Suppressor macrophage treated with lipopolysaccharide for 1 hour (primary cell): Measurements from ENCODE around the gene GASK1B.

Source experiments
- DNase-seq, 3 donors: peaks; one replicate each; pipeline ENCODE4 v3.0.0-alpha.2; 2020 to 2022

GASK1B gene

DNA sequence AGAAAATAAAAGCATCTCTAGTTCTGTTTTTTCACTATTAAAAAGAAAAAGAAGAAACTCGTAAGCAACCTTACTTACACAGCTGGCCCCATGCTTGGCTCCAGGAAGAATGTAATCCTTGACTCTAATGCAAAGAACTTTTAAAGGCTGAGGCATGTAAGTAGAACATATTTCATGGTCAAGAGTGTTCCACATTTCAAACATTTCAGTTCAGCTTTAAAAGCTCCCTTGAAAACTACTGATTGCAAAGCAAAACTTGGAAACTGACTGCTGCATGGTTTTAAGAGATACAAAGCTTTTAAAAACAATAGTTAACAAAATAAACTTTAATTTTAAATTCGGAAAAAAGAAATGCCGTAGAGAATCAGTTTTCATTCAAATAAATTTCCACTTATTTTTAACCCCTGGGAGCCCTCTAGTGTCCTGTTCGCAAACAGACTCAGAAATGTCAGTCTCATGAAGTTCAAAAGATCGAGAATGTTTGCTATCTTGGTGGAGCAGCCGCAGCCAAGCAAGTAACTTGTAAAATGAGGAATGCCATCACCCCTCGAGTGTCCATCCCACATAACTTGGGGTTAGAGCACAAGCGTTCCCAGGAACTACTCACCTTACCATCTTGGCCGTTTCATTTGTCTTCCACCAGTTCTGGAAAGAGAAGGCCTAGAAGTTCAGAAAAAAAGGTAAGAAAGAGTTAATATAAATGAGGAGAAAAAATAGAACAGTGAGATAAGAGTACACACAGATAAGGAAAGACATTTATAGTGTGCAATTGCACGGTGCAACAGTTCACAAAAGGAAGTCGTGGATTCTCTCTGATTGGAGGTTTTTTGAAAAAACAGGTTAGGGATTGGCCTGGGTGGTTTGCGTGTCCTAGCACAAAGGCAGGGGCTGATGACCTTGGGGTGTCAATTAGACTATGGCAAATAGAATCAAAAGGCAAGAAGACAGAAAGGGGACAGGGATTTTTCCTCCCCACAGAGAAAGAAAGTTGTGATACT lies at the start of gene GASK1B:
GASK1B (minus strand) TSS at position 765 of the 998 bp plus-strand sequence. CDS start 1,650 bp downstream, outside the sequence.
- DNase-seq = peak; percentile 72 to 82 (median 77)

DNA sequence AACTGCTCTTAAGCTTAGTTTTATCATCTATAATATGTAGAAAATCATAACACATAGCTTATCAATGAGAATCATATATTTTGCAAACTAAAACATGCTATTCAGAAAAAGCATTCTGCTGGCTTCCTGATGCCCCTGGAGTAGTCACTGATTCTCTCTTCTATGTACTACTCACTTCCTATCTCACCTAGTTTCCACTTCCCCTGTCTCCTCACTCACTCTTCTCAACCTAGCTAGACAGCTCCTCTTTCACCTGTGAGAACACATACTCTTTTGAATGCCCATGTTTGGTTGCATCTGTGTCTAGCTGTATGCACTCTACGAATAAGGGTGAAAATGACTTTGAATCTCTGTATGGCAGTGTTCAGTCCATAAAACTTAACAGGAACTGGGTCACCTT lies 46.8 kb upstream of the GASK1B start:
- no peak for DNase-seq

DNA sequence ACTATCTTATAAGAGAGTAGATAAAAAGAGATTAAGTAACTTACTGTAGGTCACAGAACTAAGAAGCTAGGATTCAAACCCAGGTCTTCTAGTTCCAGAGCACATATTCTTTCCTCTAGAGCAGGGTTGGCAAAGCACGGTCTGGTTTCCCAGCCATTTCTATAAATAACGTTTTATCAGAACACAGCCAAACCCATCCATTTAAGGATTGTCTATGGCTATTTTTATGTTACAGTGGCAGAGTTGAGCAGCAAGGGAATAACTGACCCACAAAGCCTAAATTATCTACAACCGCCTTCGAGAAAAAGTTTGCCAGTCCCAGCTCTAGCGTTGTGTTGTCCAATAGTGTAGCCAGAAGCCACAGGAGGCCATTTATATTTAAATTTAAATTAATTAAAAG lies 44.9 kb upstream of the GASK1B start:
- no peak for DNase-seq

DNA sequence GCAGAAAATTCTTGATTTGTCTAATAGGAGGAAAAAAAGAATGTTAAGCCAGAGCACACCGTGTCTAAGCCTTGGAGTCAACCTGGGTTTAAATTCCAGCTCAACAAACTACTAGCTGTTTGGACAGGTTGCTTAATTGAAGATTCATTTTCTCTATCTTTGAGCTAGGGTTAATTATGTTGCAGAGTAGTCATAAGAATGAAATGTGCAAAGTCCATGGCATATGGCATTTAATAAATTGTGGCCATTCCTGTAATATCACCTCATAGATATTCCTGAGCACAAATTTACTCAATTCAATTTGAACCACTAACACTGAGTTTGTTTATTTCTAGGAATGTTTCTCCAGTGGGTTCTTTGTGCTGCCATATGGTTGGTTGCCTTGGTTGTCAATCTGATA lies 42.0 kb upstream of the GASK1B start:
- DNase-seq = no peak

DNA sequence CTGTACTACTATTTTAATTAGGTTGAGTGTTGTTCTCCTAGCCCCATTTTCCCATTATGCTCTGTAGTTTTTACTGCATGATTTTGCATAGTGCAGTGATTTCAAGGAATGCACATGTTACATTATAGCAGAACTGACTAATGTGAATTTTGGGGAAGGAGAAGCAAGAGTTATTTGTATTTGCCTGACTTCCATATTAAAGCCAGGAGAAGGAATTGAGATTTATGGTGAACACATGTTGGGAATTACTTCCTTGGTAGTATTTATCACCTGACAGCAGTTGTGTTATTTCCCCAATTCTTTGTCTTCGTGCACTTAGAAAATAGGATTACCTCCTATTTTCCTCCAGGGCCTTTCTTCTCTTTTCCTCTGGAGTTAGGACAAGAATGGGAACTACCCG lies 40.6 kb upstream of the GASK1B start:
- DNase-seq = peak; percentile 10 to 63 (median 50)

DNA sequence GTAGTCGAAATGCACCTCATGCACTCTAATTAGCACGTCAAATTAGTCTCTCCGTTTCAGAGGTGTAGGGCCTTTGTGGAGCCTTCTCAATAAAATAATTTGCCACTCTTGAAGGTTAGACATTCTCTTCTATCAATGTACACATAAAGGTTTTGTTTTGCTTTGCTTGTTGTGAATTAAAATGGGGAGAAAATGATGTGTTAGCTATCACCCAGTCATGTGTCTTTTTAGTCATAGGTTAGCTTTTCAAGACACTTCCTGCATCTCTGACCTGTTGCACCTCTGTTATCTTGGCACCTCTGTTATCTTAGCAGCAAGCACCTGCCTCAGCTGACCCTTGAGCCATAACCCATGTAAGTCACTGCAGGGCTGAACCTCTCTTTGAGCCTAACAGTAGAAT lies 38.4 kb upstream of the GASK1B start:
- DNase-seq = no peak

DNA sequence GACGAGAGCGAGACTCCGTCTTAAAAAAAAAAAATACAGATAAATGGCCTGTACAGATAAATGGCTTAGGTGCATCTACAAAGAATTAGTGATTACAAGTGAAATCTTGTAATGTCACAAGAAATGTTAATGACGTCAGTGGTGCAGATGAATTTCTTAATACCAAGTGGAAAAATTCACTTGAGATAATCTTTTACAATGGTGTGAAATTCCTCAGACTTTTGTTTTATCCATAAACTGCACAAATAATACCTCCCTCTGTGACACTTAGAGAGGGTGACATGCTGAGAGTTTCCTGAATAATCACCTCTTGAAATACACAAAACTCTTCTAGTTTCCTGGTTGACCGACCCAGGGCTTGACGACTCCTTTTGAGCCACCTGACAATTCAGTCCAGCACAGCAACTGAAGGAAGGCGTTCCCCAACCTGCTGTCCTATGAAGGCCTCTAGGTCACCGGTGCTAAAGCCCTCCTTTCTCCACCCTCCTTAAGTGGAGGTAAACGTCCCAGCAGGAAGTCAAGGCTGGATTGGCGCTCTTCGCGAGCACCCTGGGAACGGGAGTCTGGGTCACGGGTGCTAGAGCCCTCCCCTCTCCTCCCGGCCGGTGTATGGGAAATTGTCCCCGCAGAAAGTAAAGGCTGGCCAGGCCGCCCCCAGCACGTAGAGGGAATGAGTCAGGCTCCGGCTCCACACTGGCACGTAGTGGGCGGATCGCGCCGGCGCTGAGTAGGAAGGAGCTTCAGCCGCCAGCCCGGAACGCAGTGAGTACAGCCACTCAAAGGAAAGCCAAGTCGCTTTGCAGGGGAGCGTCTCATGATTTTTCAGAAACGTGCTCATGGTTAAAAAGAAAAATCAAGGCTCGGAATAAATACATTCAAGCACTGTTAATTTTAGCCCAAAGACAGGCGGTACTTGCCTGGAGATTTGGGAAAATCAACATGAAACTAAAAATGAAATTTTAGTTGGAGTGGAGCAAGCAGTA lies 37.3 kb upstream of the GASK1B start, which contains the start of gene TMEM144:
TMEM144 (plus strand) TSS at position 662 of the 983 bp plus-strand sequence. CDS start 2,182 bp downstream, outside the sequence.
- DNase-seq = peak; percentile 94 to 95 (median 95)

DNA sequence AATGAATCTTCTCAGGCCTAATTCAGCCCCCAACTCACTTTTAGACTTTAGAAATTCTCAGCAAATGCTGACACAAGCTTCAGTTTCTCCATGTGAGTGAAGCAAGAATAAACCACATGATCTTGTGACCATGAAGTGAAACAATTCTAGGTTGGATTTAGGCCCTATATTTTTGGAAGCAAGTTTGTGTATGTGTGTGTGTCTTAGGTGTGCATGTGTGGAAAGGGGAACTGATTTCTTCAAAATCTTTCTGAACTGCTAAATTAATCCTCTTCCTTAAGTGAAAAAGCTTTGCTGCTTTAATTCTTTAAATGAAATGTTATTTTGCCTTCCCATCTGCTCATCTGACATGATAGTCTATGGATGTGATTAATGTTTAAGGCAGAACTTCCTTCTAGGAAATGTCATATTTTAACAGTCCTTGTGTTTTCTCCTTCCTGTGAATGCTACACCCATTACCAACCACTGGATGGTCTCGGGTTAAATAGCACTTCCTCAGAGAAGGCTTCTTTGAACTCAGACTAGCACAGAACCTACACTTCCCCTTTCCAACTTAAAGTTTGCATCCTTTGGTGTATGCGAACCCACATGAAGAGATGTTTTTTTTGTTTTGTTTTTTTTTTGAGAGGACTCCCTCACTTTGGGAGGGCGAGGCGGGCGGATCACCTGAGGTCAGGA lies 36.3 kb upstream of the GASK1B start:
- peak; percentile 64 to 86 (median 81) for DNase-seq

DNA sequence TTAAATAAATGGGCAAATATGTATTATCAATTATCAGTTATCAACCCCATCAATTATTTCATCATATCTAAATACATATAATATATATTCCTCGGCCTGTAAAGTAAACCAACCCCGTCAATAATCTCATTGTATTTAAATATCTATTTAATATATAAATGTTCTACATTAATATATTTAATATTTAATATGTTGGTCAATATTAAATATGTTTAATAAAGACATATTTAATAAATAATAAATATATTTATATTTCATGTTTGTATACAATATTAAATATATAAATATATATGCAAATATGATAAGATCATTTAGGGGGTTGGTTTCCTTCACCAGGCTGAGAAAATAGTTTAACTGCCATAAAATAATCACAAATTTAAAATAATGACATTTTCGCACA lies 31.1 kb upstream of the GASK1B start:
- no peak for DNase-seq

DNA sequence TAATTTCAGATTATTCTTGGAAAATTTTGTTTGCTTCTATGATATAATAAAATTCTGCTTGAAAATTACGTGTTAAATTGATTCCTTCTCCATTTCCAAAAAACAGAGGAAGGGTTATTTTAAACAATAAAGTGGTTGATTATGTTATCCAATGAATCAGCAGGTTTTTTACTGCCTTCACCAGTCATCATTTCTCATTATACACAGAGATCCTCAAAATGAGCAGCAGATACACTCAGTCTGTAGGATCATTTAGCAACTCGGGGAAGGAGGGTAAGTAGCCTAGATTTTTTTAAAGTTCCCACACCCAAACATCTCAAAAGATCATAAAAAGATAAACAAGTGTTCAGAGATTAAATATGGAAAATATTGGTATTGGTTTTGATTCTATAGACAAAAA lies 30.6 kb upstream of the GASK1B start:
- DNase-seq = peak; percentile 31 to 69 (median 51)

DNA sequence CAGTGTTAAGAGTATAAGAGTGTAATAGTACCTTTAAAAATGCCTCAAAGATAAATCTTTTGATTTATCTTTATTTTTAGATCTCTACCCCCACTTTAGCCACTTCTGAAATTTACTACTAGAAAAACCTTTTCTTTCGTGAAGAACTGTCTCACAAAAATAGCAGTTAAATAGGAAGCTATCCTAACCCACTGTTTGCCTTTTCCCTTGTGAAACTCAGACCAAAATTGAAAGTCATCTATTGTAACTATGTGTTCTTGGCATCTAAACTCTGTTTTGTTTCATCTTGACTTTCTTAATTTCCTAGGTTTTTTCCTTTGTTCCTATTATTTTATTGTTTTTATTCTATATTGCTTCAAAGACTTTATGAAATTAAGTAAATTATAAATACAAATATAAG lies 29.7 kb upstream of the GASK1B start:
- DNase-seq = peak; percentile 13 to 48 (median 43)

DNA sequence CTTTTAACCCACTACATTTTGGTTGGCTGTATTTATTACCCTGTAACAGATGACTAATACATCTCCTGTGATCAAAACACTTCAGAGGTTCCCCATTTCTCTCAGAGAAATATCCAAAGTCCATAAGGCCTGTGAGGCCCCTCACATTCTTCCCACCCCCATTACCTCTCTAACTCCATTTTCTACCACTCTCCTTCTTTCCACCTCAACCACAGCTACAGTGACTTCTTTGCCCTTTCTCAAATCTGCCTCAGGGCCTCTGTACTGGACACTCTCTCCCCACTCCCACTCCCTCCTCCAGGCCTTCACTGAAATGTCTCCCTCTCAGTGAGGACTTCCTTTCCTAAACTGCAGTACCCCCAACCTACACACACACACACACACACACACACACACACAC lies 29.1 kb upstream of the GASK1B start:
- DNase-seq = peak; percentile 48 to 61 (median 56)

DNA sequence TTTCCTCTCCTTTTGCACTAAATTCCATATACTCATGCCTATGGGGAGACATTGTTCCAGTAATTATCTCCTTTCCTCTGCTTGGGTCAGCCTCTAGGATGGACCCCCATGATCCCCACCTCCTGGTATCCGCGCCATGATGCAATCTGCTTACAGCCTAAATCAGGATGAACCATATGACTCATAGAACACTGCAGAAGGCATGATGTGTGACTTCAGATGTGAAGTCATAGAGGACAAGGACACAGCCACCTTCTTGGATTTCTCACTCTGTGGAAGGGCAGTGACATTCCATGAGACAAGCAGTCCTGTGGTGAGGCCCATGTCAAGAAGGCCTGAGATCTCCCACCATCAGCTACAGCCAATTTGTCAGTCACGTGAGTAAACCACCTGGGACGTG lies 28.5 kb upstream of the GASK1B start:
- peak; percentile 30 to 44 (median 43) for DNase-seq

DNA sequence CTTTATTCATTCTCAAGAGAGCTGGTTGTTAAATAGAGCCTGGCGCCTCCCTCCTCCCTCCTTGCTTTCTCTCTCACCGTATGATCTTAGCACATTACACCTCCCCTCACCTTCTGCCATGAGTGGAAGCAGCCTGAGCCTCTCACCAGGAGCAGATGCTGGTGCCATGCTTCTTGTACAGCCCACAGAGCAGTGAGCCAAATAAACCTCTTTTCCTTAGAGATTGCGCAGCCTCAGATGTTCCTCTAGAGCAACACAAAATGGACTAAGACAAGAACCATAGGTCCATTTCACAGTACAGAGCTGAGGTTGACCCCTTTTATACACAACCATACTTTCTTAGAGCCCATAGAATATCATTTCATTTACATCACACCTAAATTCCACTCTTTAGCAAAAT lies 27.4 kb upstream of the GASK1B start:
- DNase-seq = no peak

DNA sequence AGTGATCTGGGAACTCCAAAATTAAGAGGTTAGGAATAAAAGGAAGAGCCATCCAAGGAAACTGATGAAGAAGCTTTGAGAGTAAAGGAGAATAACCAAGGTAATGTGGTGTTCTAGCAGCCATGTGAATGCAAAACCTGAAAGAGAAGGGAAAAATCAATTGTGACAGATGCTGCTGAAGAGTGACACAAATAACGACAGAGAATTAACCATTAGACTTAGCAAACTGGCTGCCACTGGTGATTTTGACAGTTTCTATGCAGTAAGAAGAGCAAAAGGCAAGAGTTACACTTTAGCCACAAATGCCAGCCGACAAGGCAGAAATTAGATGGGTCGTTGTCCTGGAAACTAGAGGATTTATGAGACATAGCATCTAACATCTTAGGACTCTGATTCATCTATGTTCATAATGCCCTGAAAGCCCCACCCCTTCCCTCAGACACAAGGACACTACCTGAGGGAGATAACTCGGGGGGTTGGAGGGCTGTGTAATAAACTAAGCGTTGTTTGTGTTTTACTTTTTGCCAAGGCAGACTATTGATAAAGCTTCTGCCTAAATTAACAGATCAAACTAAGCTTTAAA lies 24.5 kb upstream of the GASK1B start:
- no peak for DNase-seq

DNA sequence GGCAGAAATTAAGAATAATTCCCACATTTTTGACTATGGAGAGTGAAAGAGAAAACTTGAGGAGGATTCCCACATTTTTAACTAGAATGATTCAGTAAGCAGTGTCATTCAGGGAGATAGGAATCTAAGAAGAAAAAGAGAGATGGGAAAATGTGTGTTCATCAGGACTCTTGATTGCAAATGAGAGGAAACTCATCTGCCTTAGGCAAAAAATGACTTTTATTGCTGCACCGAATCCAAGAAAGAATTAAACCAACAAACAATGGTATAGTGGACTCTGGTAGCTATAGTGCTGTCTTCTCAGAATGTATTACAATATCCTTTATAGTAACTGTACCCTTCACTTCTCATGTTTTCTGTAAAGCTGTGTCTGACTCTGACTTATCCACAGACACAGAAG lies 22.5 kb upstream of the GASK1B start:
- no peak for DNase-seq

DNA sequence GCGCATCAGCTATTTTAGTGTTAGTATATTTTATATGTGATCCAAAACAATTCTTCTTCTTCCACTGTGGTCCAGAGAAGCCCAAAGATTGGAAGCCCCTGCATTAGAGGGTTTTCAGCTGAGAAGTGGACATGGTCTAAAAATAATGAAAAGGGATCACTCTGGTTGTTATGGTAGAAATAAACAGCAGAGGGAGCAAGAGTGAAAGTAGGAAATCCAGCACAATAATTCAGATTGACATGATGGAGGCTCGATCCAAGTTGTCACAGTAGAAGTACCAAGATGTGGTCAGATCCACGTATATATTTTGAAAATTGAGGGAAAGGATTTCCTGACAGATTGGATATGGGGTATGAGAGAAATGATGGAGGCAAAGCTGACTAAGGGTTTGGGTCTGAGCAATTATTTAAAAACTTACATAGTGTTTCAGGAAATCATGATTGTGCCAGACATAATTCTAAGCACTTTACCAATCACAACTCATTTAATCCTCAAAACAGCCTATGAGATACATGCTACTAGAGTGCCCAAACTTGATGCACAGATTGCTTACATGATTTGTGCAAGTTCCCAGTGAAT lies 20.4 kb upstream of the GASK1B start:
- DNase-seq = peak; percentile 56 to 76 (median 71)

DNA sequence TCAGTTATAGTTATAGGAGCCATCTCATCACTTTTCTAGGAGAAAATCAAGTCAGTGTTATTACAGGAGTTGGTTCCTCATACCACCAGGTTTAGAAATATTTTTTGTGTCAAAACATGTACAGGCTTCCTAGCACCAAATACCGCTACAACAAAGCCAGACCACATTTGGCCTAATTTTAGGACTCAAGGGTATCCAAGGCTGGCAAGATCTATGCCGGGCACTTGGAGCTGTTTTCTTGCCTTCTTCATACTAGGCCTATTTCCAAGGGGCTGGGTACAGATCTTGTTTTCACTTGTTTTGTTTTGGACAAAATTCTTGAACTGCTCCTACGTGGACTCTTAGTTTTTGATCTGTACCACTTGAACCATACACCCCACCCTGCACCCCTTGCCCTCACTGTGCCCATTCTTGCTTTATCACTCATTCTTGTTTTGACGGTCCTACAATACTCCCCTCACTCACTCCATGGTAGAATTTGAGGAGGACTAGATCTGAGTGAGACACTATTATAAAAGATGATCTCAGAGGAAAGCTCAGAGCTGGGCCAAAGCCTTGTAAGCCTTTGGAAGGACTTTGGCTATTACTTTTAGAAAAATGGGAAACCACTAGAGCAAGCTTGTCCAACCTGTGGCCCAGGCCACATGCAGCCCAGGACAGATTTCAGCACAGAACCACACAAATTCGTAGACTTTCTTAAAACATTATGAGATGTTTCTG lies 19.8 kb upstream of the GASK1B start:
- no peak for DNase-seq

DNA sequence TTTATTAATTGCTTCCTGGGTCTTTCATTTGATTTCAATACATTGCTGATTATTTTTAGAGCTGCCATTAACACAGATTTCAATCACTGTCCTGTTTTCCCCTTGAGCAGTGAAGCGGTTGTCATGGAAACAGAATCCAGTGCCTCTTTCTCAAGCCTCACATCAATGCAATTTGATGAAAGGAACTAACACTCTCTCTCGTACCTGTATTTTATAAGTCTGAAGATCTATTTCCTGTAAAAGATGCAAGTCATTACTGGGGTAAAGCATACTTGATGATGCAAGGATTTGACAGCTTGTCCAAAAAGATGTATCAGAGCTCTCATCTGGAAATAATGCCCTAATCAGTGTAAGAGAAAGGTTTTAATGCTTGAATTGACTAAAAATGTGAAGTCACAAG lies 17.9 kb upstream of the GASK1B start:
- no peak for DNase-seq

DNA sequence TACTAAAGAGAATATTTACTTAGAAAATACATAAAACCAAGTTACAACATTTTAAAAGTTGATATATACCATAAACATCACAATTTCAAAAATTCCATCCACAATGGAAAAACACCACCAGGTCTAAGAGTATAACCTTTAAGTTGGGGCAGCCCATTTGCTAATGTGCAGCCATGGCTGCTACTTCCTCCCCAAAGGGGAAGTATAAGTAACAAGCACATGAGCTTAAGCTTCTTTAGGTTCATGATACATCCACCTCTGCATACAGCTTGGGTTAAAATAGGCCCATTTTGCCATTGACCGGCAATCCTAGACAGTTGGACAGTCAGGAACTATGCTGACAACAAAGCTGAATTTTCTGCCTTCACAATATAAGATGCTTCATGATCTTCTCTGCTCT lies 16.6 kb upstream of the GASK1B start:
- peak; percentile 35 to 56 (median 51) for DNase-seq

DNA sequence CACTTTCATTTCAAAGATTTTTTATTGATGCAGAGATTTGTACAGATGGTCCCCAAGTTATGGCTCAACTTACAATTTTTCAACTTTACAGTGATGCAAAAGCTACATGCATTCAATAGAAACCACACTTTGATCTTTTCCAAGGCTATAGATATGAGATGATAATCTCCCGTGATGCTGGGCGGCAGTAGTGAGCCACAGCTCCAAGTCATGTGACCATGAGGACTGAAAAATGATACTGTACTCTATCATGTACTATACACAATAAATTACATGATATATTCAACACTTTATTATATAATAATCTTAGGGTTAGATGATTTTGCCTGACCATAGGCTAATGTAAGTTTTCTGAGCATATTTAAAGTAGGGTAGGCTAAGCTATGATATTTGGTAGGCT lies 14.0 kb upstream of the GASK1B start:
- DNase-seq = no peak
